Measurements from ENCODE around the gene TULP4.

The TULP4 gene

GRCh38 chr6:158312165-158312564 is at the start of gene TULP4:
Gene TULP4, plus strand, starts transcription at chr6:158312465. Its CDS starts 1,552 bp downstream, at chr6:158314017.
- no peak for TF ChIP-seq CTCF (IDR thresholded peaks at IDR 0.05; ENCODE audit: control insufficient read depth, insufficient read depth, low read depth, low read length, missing control alignments)
- H3K4me3 ChIP-seq (ENCODE audit: control insufficient read depth, low read depth, low read length), result no peak within 1 kb of the TSS
- no peak for DNase-seq (ENCODE audit: low read depth)

GRCh38 chr6:158262755-158263154 is 49.5 kb upstream of the TULP4 start:
- no peak for TF ChIP-seq CTCF (IDR thresholded peaks at IDR 0.05; ENCODE audit: control insufficient read depth, insufficient read depth, low read depth, low read length, missing control alignments)
- no peak overlapping the region for H3K4me3 ChIP-seq (ENCODE audit: control insufficient read depth, low read depth, low read length)
- no peak for DNase-seq (ENCODE audit: low read depth)

- no peak for TF ChIP-seq CTCF (IDR thresholded peaks at IDR 0.05; ENCODE audit: control insufficient read depth, insufficient read depth, low read depth, low read length, missing control alignments)
- no peak for DNase-seq (ENCODE audit: low read depth)
- H3K4me3 ChIP-seq (ENCODE audit: control insufficient read depth, low read depth, low read length), result no peak overlapping the region
Measured at GRCh38 chr6:158264180-158264579, 48.1 kb upstream of the TULP4 start.

- TF ChIP-seq CTCF (IDR thresholded peaks at IDR 0.05; ENCODE audit: control insufficient read depth, insufficient read depth, low read depth, low read length, missing control alignments), result no peak
- no peak overlapping the region for H3K4me3 ChIP-seq (ENCODE audit: control insufficient read depth, low read depth, low read length)
- no peak for DNase-seq (ENCODE audit: low read depth)
Measured at GRCh38 chr6:158266131-158266530, 46.1 kb upstream of the TULP4 start.

- TF ChIP-seq CTCF (IDR thresholded peaks at IDR 0.05; ENCODE audit: control insufficient read depth, insufficient read depth, low read depth, low read length, missing control alignments), result no peak
- H3K4me3 ChIP-seq (ENCODE audit: control insufficient read depth, low read depth, low read length), result no peak overlapping the region
- DNase-seq (ENCODE audit: low read depth), result no peak
Measured at GRCh38 chr6:158268361-158269147, 43.7 kb upstream of the TULP4 start.

GRCh38 chr6:158269657-158270056 is 42.6 kb upstream of the TULP4 start:
- H3K4me3 ChIP-seq (ENCODE audit: control insufficient read depth, low read depth, low read length), result no peak overlapping the region
- no peak for DNase-seq (ENCODE audit: low read depth)
- no peak for TF ChIP-seq CTCF (IDR thresholded peaks at IDR 0.05; ENCODE audit: control insufficient read depth, insufficient read depth, low read depth, low read length, missing control alignments)
